IMR-90 (cell line): ENCODE data around the gene ACOD1.

Source experiments
- BHLHE40 ChIP-seq: fragments of 150-350 bp; IDR thresholded peaks from 2 replicates; pipeline ENCODE4 v1.6.1; 2016; ENCODE audit warnings: mild to moderate bottlenecking, low read depth, low read length
- CEBPB ChIP-seq: IDR thresholded peaks from 2 replicates; pipeline ENCODE4 v1.6.1; 2012; ENCODE audit warnings: low read depth, low read length, improper control_type of control experiment
- CHD1 ChIP-seq: IDR thresholded peaks from 2 replicates; pipeline ENCODE4 v1.6.1; 2012; ENCODE audit warnings: low read depth, low read length, improper control_type of control experiment
- FOS ChIP-seq: fragments of 150-350 bp; IDR thresholded peaks from 2 replicates; pipeline ENCODE4 v1.6.1; 2016; ENCODE audit warnings: low read depth, low read length
- MAZ ChIP-seq: IDR thresholded peaks from 2 replicates; pipeline ENCODE4 v1.6.1; 2012; ENCODE audit warnings: low read depth, mild to moderate bottlenecking, low read length, improper control_type of control experiment, moderate library complexity, borderline replicate concordance
- NFE2L2 ChIP-seq: fragments of 150-350 bp; IDR thresholded peaks from 2 replicates; pipeline ENCODE4 v1.6.1; 2016; ENCODE audit warnings: low read depth, mild to moderate bottlenecking, low read length
- POLR2A ChIP-seq: IDR thresholded peaks from 2 replicates; pipeline ENCODE4 v1.6.1; 2012; ENCODE audit warnings: mild to moderate bottlenecking, low read depth, low read length
- RAD21 ChIP-seq: IDR thresholded peaks from 2 replicates; pipeline ENCODE4 v1.6.1; 2012; ENCODE audit warnings: low read length, improper control_type of control experiment
- RCOR1 ChIP-seq: IDR thresholded peaks from 2 replicates; pipeline ENCODE4 v1.6.1; 2012; ENCODE audit warnings: mild to moderate bottlenecking, low read length, improper control_type of control experiment; ENCODE audit not compliant: insufficient replicate concordance
- RFX5 ChIP-seq: IDR thresholded peaks from 2 replicates; pipeline ENCODE4 v1.8.0; 2012; ENCODE audit warnings: low read depth, mild to moderate bottlenecking, low read length, moderate library complexity
- SMC3 ChIP-seq: fragments of 150-350 bp; IDR thresholded peaks from 2 replicates; pipeline ENCODE4 v1.6.1; 2016; ENCODE audit warnings: low read depth, mild to moderate bottlenecking, antibody characterized with exemption, low read length, moderate library complexity
- TF ChIP-seq, protein P1 (sequence below): conservative IDR thresholded peaks from 2 replicates; pipeline ENCODE4 v1.5.1; 2012; ENCODE audit warnings: mild to moderate bottlenecking, low read depth, low read length, improper control_type of control experiment
- TF ChIP-seq, protein P2 (sequence below): fragments of 150-350 bp; IDR thresholded peaks from 2 replicates; pipeline ENCODE4 v1.6.1; 2017; ENCODE audit warnings: mild to moderate bottlenecking, antibody characterized with exemption, low read length, low read depth
- TF ChIP-seq, protein P3 (sequence below): fragments of 150-350 bp; IDR thresholded peaks from 2 replicates; pipeline ENCODE4 v1.6.1; 2016; ENCODE audit warnings: low read depth, mild to moderate bottlenecking, low read length, moderate library complexity, borderline replicate concordance

DNA sequence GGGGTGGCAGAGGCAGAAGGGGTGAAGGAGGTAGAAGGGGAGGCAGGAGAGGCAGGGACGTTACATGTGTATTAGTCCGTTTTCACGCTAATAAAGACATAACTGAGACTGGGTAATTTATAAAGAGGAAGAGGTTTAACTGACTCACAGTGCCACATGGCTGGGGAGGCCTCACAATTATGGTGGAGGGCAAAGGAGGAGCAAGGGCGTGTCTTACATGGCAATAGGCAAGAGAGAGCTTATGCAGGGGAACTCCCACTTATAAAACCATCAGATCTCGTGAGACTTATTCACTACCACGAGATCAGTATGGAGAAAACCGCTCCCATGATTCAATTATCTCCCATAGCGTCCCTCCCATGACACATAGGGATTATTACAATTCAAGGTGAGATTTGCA, 19.0 kb upstream of the ACOD1 start:
- TF ChIP-seq, protein P1, sequence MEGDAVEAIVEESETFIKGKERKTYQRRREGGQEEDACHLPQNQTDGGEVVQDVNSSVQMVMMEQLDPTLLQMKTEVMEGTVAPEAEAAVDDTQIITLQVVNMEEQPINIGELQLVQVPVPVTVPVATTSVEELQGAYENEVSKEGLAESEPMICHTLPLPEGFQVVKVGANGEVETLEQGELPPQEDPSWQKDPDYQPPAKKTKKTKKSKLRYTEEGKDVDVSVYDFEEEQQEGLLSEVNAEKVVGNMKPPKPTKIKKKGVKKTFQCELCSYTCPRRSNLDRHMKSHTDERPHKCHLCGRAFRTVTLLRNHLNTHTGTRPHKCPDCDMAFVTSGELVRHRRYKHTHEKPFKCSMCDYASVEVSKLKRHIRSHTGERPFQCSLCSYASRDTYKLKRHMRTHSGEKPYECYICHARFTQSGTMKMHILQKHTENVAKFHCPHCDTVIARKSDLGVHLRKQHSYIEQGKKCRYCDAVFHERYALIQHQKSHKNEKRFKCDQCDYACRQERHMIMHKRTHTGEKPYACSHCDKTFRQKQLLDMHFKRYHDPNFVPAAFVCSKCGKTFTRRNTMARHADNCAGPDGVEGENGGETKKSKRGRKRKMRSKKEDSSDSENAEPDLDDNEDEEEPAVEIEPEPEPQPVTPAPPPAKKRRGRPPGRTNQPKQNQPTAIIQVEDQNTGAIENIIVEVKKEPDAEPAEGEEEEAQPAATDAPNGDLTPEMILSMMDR, result no peak
- TF ChIP-seq RAD21 (no peak), POLR2A (no peak), CEBPB (no peak), FOS (no peak), SMC3 (no peak), RFX5 (no peak), NFE2L2 (no peak), CHD1 (no peak), MAZ (no peak), BHLHE40 (no peak), RCOR1 (no peak)
- TF ChIP-seq, protein P2, sequence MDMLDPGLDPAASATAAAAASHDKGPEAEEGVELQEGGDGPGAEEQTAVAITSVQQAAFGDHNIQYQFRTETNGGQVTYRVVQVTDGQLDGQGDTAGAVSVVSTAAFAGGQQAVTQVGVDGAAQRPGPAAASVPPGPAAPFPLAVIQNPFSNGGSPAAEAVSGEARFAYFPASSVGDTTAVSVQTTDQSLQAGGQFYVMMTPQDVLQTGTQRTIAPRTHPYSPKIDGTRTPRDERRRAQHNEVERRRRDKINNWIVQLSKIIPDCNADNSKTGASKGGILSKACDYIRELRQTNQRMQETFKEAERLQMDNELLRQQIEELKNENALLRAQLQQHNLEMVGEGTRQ, result no peak
- TF ChIP-seq, protein P3, sequence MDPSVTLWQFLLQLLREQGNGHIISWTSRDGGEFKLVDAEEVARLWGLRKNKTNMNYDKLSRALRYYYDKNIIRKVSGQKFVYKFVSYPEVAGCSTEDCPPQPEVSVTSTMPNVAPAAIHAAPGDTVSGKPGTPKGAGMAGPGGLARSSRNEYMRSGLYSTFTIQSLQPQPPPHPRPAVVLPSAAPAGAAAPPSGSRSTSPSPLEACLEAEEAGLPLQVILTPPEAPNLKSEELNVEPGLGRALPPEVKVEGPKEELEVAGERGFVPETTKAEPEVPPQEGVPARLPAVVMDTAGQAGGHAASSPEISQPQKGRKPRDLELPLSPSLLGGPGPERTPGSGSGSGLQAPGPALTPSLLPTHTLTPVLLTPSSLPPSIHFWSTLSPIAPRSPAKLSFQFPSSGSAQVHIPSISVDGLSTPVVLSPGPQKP, result no peak
